A673 (cell line): ENCODE data around the gene FSCN2. TPM values are rescaled to one million over a fixed set of nuclear protein-coding genes. Genes with fewer than 3 reads are reported as not detected.

Source experiments
- BruUV-seq: library from RNA; stranded (reverse); fragments of 400-500 nt; replicated peaks from 2 replicates; lab custom pipeline; 2021; lab: Mats Ljungman, UMichigan
- CTCF ChIA-PET: fragments of 300-600 bp; sonication (Branson Sonifier 250); formaldehyde crosslinking; loops from one replicate; lab custom pipeline; 2022; ENCODE audit warnings: antibody characterized with exemption; lab: Charles Lee
- POLR2A ChIA-PET: fragments of 300-600 bp; sonication (Branson Sonifier 250); formaldehyde crosslinking; loops from one replicate; lab custom pipeline; 2022; ENCODE audit warnings: antibody characterized with exemption; ENCODE audit not compliant: low non-redundant PET; lab: Charles Lee
- DNase-seq: peaks from one replicate; pipeline ENCODE4 v3.0.0-alpha.2; 2015; ENCODE audit warnings: low spot score
- H3K27ac ChIP-seq: fragments of 200-600 bp; sonication (generic); 2 replicates; pipeline ENCODE4 v1.5.1; 2016; ENCODE audit warnings: mixed run types, low read depth, mild to moderate bottlenecking, mixed read lengths, antibody characterized with exemption, low read length; ENCODE audit not compliant: poor library complexity, severe bottlenecking
- H3K27me3 ChIP-seq: fragments of 200-600 bp; sonication (generic); replicated peaks from 2 replicates; pipeline ENCODE4 v1.6.1; 2017; ENCODE audit warnings: mixed run types, low read depth, mild to moderate bottlenecking, mixed read lengths, antibody characterized with exemption, low read length; ENCODE audit not compliant: insufficient read depth, poor library complexity
- H3K36me3 ChIP-seq: fragments of 200-600 bp; sonication (generic); 2 replicates; pipeline ENCODE4 v1.6.1; 2016; ENCODE audit warnings: mixed run types, mild to moderate bottlenecking, mixed read lengths, antibody characterized with exemption, low read length; ENCODE audit not compliant: insufficient read depth, poor library complexity, severe bottlenecking
- H3K4me1 ChIP-seq: fragments of 200-600 bp; sonication (generic); 2 replicates; pipeline ENCODE4 v1.6.1; 2017; ENCODE audit warnings: mixed run types, mild to moderate bottlenecking, mixed read lengths, antibody characterized with exemption, low read length; ENCODE audit not compliant: insufficient read depth, poor library complexity, severe bottlenecking
- H3K4me3 ChIP-seq: fragments of 200-600 bp; sonication (generic); 2 replicates; pipeline ENCODE4 v1.5.1; 2016; ENCODE audit warnings: low read depth, mixed run types, mild to moderate bottlenecking, mixed read lengths, low read length; ENCODE audit not compliant: poor library complexity, severe bottlenecking
- H3K9me3 ChIP-seq: fragments of 200-600 bp; sonication (generic); 2 replicates; pipeline ENCODE4 v1.6.1; 2016; ENCODE audit warnings: mixed run types, low read depth, mild to moderate bottlenecking, mixed read lengths, antibody characterized with exemption, low read length; ENCODE audit not compliant: poor library complexity, severe bottlenecking
- EZH2 ChIP-seq: fragments of 200-600 bp; sonication (generic); IDR thresholded peaks from 2 replicates; pipeline ENCODE4 v1.6.1; 2017; ENCODE audit warnings: borderline replicate concordance, low read depth, mild to moderate bottlenecking, mixed read lengths, antibody characterized with exemption, low read length; ENCODE audit not compliant: poor library complexity, severe bottlenecking
- intact Hi-C: fragments of 100-400 bp; cut with micrococcal nuclease; formaldehyde crosslinking; loops from one replicate; pipeline ENCODE4 v1.10.0; 2022; ENCODE audit not compliant: unreplicated experiment
- total RNA-seq: library from RNA; stranded (reverse); gene quantifications from 2 replicates; pipeline ENCODE4 v1.2.3, GENCODE V29; 2021
- TF ChIP-seq, protein P1 (sequence below): fragments of 300-800, 200-600 bp; sonication (generic); conservative IDR thresholded peaks from 2 replicates; pipeline ENCODE4 v1.5.1; 2017; ENCODE audit warnings: low read depth, mild to moderate bottlenecking, antibody characterized with exemption, low read length, moderate library complexity, mixed read lengths

FSCN2 gene
- total RNA-seq, 1 experiment from 2014 or later = 0.26 TPM

GRCh38 chr17:81573794-81574642 is 45.8 kb downstream of the FSCN2 start:
- H3K36me3 ChIP-seq = peaks cover 68% of the 10 kb centered on the region

GRCh38 chr17:81574643-81574956 is 46.4 kb downstream of the FSCN2 start:
- DNase-seq = no peak
- CTCF ChIA-PET = interaction anchor here (0.6 kb wide), 1 partner anchor 45 kb away, joined by 3 read pairs; no protein-coding TSS in a partner anchor
- H3K4me1 ChIP-seq = peaks cover 21% of the 10 kb centered on the region
- TF ChIP-seq EZH2 = no peak
- TF ChIP-seq, protein P1, sequence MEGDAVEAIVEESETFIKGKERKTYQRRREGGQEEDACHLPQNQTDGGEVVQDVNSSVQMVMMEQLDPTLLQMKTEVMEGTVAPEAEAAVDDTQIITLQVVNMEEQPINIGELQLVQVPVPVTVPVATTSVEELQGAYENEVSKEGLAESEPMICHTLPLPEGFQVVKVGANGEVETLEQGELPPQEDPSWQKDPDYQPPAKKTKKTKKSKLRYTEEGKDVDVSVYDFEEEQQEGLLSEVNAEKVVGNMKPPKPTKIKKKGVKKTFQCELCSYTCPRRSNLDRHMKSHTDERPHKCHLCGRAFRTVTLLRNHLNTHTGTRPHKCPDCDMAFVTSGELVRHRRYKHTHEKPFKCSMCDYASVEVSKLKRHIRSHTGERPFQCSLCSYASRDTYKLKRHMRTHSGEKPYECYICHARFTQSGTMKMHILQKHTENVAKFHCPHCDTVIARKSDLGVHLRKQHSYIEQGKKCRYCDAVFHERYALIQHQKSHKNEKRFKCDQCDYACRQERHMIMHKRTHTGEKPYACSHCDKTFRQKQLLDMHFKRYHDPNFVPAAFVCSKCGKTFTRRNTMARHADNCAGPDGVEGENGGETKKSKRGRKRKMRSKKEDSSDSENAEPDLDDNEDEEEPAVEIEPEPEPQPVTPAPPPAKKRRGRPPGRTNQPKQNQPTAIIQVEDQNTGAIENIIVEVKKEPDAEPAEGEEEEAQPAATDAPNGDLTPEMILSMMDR = no peak
- intact Hi-C loops = no loop called here
- peak overlapping the region; percentile 56 for H3K27ac ChIP-seq
- no peaks in the 10 kb centered on the region for H3K27me3 ChIP-seq
- H3K4me3 ChIP-seq = no peak overlapping the region
- H3K36me3 ChIP-seq = peaks cover 64% of the 10 kb centered on the region
- no peaks in the 10 kb centered on the region for H3K9me3 ChIP-seq
- no TSS peak for BruUV-seq
- POLR2A ChIA-PET = no interaction called here

More at GRCh38 chr17:81573794-81574642, 45.8 kb downstream of the FSCN2 start:
- intact Hi-C loops = no loop called here
- peak overlapping the region; percentile 56 for H3K27ac ChIP-seq
- no peaks in the 10 kb centered on the region for H3K9me3 ChIP-seq
- TSS peak; percentile 15 for BruUV-seq
- no peak overlapping the region for H3K4me3 ChIP-seq
- peaks cover 21% of the 10 kb centered on the region for H3K4me1 ChIP-seq
- ChIA-PET CTCF (interaction anchor here (0.6 kb wide), 1 partner anchor 45 kb away, joined by 3 read pairs; no protein-coding TSS in a partner anchor), POLR2A (no interaction called here)
- no peak for DNase-seq
- TF ChIP-seq, protein P1 = no peak
- TF ChIP-seq EZH2 = no peak
- no peaks in the 10 kb centered on the region for H3K27me3 ChIP-seq

GRCh38 chr17:81575836-81576235 is 47.7 kb downstream of the FSCN2 start:
- no peak for DNase-seq
- no TSS peak for BruUV-seq
- H3K27me3 ChIP-seq = no peaks in the 10 kb centered on the region
- H3K36me3 ChIP-seq = peaks cover 57% of the 10 kb centered on the region
- no peak for TF ChIP-seq EZH2
- TF ChIP-seq, protein P1 = no peak
- peaks cover 21% of the 10 kb centered on the region for H3K4me1 ChIP-seq
- H3K27ac ChIP-seq = peak overlapping the region; percentile 48
- intact Hi-C loops = no loop called here
- H3K9me3 ChIP-seq = no peaks in the 10 kb centered on the region
- H3K4me3 ChIP-seq = no peak overlapping the region
- CTCF ChIA-PET = no interaction called here
- POLR2A ChIA-PET = no interaction called here
